ENCODE data around the gene GET3.

DNA sequence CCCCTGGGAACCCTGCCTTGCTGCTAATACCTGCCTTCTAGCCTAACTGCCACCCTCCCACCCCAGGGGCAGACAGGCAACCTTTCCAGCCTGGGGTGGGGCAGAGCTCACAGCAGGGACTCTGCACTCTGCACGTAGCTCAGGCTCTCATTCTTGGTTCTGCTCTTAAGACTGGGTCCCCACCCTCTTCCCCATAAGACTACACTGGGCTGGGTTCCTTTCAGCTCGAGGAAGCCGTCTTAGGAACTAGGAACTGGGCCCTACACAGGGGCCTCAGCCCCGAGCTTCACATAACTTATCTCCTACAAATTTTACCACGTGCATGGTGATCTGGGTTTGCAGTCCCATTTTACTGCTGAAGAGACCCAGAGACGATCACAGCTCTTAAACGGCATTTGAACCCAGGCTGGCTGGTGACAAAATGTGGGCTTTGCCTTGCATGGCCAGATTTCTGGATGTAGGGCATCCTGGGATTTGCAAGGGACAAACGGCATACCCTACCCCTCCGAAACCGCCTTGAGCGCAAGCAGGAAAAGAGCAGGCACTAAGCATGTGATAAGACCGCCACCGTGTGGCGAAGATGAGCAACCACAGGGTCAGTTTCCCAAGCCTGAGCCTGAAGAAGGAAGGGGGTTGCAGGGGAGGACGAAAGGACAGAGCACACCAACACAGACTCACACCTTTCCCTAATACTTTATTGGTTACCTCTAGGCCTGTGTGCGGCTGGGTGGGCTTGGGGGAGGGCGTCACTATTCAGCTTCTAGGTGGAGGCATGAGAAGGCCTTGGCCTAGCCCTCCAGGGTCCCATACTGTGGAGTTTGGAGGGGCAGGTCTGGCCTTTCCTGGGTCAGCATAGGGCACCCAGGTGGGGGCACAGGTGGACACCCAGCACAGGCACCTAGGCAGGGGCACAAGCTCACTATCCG is 59.1 kb downstream of the GET3 start:
- peak; percentile 89 to 96 (median 94) for TF ChIP-seq CTCF (IDR thresholded peaks at IDR 0.05)
- peak; percentile 21 for TF ChIP-seq POLR2A (IDR thresholded peaks at IDR 0.05)

All from ovary (tissue), 3 donors.